HCT116 (cell line): Measurements from ENCODE around the gene GPHN. TPM values are rescaled to one million over a fixed set of nuclear protein-coding genes. Genes with fewer than 3 reads are reported as not detected.

Experiments used
- ATAC-seq: fragments of 200-7000 bp; cut with Tn5 transposase; 2 replicates; pipeline ENCODE4 v1.9.1; 2020; ENCODE audit warnings: mild to moderate bottlenecking, moderate library complexity
- BruUV-seq: library from RNA; stranded (reverse); fragments of 400-500 nt; replicated peaks from 2 replicates; lab custom pipeline; 2021; lab: Mats Ljungman, UMichigan
- CTCF ChIA-PET: fragments of 300-600 bp; sonication (Branson Sonifier 250); formaldehyde crosslinking; loops from one replicate; lab custom pipeline; 2021; ENCODE audit warnings: antibody characterized with exemption; lab: Charles Lee
- POLR2A ChIA-PET: fragments of 300-600, 350-600 bp; sonication (Branson Sonifier 250); formaldehyde crosslinking; loops from one replicate; lab custom pipeline; 2021; ENCODE audit warnings: antibody characterized with exemption; lab: Charles Lee
- RAD21 ChIA-PET, 2 experiments: fragments of 300-600 bp; sonication (Branson Sonifier 250); formaldehyde crosslinking; loops; one replicate each; lab custom pipeline; 2023; ENCODE audit warnings: low total read pairs in 2 of 2; ENCODE audit not compliant: uncharacterized antibody in 2 of 2, unreplicated experiment in 2 of 2, low non-redundant PET in 1 of 2; lab: Charles Lee
- DNase-seq: peaks from one replicate; pipeline ENCODE4 v3.0.0-alpha.2; 2010; ENCODE audit warnings: low read depth, low spot score
- H2AFZ ChIP-seq: fragments of 200-600 bp; shearing (Covaris generic), sonication (generic); 2 replicates; pipeline ENCODE4 v1.6.1; 2017; ENCODE audit warnings: low read depth, mixed run types, mixed read lengths, antibody characterized with exemption, low read length; ENCODE audit not compliant: poor library complexity, severe bottlenecking
- H3K27ac ChIP-seq: 2 replicates; pipeline ENCODE4 v1.5.1; 2012; ENCODE audit warnings: low read depth, low read length
- H3K27me3 ChIP-seq: fragments of 200-600 bp; sonication (generic); 2 replicates; pipeline ENCODE4 v1.6.1; 2016; ENCODE audit warnings: mixed run types, low read length, mixed read lengths; ENCODE audit not compliant: insufficient read depth
- H3K36me3 ChIP-seq, 2 experiments: fragments of 200-500 bp in 1 of 2; fragments of 200-600 bp in 1 of 2; sonication (Bioruptor generic) in 1 of 2; sonication (generic) in 1 of 2; 2 replicates each; pipeline versions ENCODE4 v1.5.1 to v1.6.1; 2014 to 2016; ENCODE audit warnings: low read length in 2 of 2, inconsistent platforms in 1 of 2, mixed read lengths in 1 of 2, mixed run types in 1 of 2; ENCODE audit not compliant: insufficient read depth in 2 of 2, control insufficient read depth in 1 of 2
- H3K4me1 ChIP-seq, 2 experiments: fragments of 200-600 bp in 1 of 2; sonication (generic) in 1 of 2; 2 replicates each; pipeline versions ENCODE4 v1.5.1 to v1.6.1; 2012 to 2017; ENCODE audit warnings: low read length in 2 of 2, inconsistent platforms in 1 of 2, mild to moderate bottlenecking in 1 of 2, mixed read lengths in 1 of 2, mixed run types in 1 of 2, moderate library complexity in 1 of 2; ENCODE audit not compliant: insufficient read depth in 2 of 2, control insufficient read depth in 1 of 2
- H3K4me2 ChIP-seq: fragments of 200-600 bp; sonication (generic); 2 replicates; pipeline ENCODE4 v1.6.1; 2017; ENCODE audit warnings: mixed run types, low read length, mixed read lengths
- H3K4me3 ChIP-seq, 2 experiments: fragments of 200-600 bp in 1 of 2; sonication (generic) in 1 of 2; replicated peaks in 1 of 2; 2 replicates each; pipeline ENCODE4 v1.5.1; 2011 to 2016; ENCODE audit warnings: low read length in 2 of 2, control low read depth in 1 of 2, low read depth in 1 of 2, mild to moderate bottlenecking in 1 of 2, mixed read lengths in 1 of 2, mixed run types in 1 of 2
- H3K79me2 ChIP-seq: fragments of 200-600 bp; sonication (generic); 2 replicates; pipeline ENCODE4 v1.6.1; 2017; ENCODE audit warnings: mild to moderate bottlenecking, mixed run types, low read length, moderate library complexity, mixed read lengths; ENCODE audit not compliant: insufficient read depth
- H3K9ac ChIP-seq: fragments of 200-600 bp; sonication (generic); 2 replicates; pipeline ENCODE4 v1.6.1; 2016; ENCODE audit warnings: low read length, mixed read lengths
- H3K9me2 ChIP-seq: fragments of 200-600 bp; sonication (generic), shearing (Covaris generic); 2 replicates; pipeline ENCODE4 v1.6.1; 2017; ENCODE audit warnings: mixed run types, mild to moderate bottlenecking, moderate library complexity; ENCODE audit not compliant: insufficient read depth
- H3K9me3 ChIP-seq, 2 experiments: fragments of 200-500 bp in 1 of 2; fragments of 200-600 bp in 1 of 2; sonication (Bioruptor generic) in 1 of 2; sonication (generic) in 1 of 2; 2 replicates each; pipeline ENCODE4 v1.6.1; 2014 to 2017; ENCODE audit warnings: low read length in 2 of 2, mixed read lengths in 2 of 2, inconsistent platforms in 1 of 2, low read depth in 1 of 2, mild to moderate bottlenecking in 1 of 2, mixed run types in 1 of 2, moderate library complexity in 1 of 2; ENCODE audit not compliant: control insufficient read depth in 1 of 2, insufficient read depth in 1 of 2
- H4K20me1 ChIP-seq: fragments of 200-600 bp; sonication (generic), shearing (Covaris generic); 2 replicates; pipeline ENCODE4 v1.6.1; 2017; ENCODE audit warnings: mixed run types, mild to moderate bottlenecking, moderate library complexity; ENCODE audit not compliant: insufficient read depth
- CEBPB ChIP-seq: IDR thresholded peaks from 2 replicates; pipeline ENCODE4 v1.6.1; 2012; ENCODE audit warnings: low read depth
- CTCF ChIP-seq, 3 experiments: fragments of 200-600 bp in 1 of 3; sonication (generic) in 1 of 3; IDR thresholded peaks in 2 of 3; conservative IDR thresholded peaks in 1 of 3; 2 replicates each; pipeline ENCODE4 v1.5.1; 2012 to 2017; ENCODE audit warnings: low read depth in 2 of 3, low read length in 2 of 3, antibody characterized with exemption in 1 of 3, borderline replicate concordance in 1 of 3, control low read depth in 1 of 3, mild to moderate bottlenecking in 1 of 3, mixed read lengths in 1 of 3, mixed run types in 1 of 3, moderate library complexity in 1 of 3; ENCODE audit not compliant: insufficient read depth in 1 of 3
- ELF1 ChIP-seq: IDR thresholded peaks from 2 replicates; pipeline ENCODE4 v1.6.1; 2012; ENCODE audit warnings: low read depth, borderline replicate concordance
- EZH2phosphoT487 ChIP-seq: fragments of 200-600 bp; IDR thresholded peaks from 2 replicates; pipeline ENCODE4 v1.6.1; 2018; ENCODE audit warnings: antibody characterized with exemption, borderline replicate concordance
- FOSL1 ChIP-seq: IDR thresholded peaks from 2 replicates; pipeline ENCODE4 v1.6.1; 2012; ENCODE audit warnings: low read depth
- MAX ChIP-seq: IDR thresholded peaks from 2 replicates; pipeline ENCODE4 v1.6.1; 2012
- REST ChIP-seq: IDR thresholded peaks from 2 replicates; pipeline ENCODE4 v1.6.1; 2012; ENCODE audit warnings: low read depth
- SP1 ChIP-seq: IDR thresholded peaks from 2 replicates; pipeline ENCODE4 v1.6.1; 2012; ENCODE audit warnings: low read depth
- TCF7L2 ChIP-seq: IDR thresholded peaks from 2 replicates; pipeline ENCODE4 v1.7.0; 2011; ENCODE audit warnings: borderline replicate concordance, inconsistent platforms; ENCODE audit not compliant: insufficient read depth, insufficient read length; ENCODE audit errors: extremely low read depth
- ZFX ChIP-seq: fragments of 450-650 bp; IDR thresholded peaks from 2 replicates; pipeline ENCODE4 v1.6.1; 2017
- intact Hi-C: fragments of 100-400 bp; cut with micrococcal nuclease; formaldehyde crosslinking; loops from 2 replicates; pipeline ENCODE4 v1.10.0; 2022
- total RNA-seq: library from RNA; stranded (reverse); gene quantifications from one replicate; pipeline ENCODE4 v1.2.1, GENCODE V29; 2021; ENCODE audit not compliant: unreplicated experiment

Gene GPHN
- total RNA-seq, 1 experiment from 2014 or later = 43.8 TPM

- no peaks in the 10 kb centered on the region for H3K79me2 ChIP-seq
- H2AFZ ChIP-seq = no peak overlapping the region
- H3K9me2 ChIP-seq = no peaks in the 10 kb centered on the region
- TF ChIP-seq SP1 (no peak), EZH2phosphoT487 (no peak), ELF1 (no peak), REST (no peak), CEBPB (no peak), MAX (no peak), ZFX (no peak), FOSL1 (no peak), CTCF (IDR thresholded peaks at IDR 0.05 in 2 of 3, conservative IDR thresholded peaks at IDR 0.05 in 1 of 3; ENCODE audit: borderline replicate concordance in 1 of 3, insufficient read depth in 1 of 3, low read depth in 2 of 3, low read length in 2 of 3) (no peak), TCF7L2 (no peak)
- ATAC-seq (no peak), DNase-seq (no peak)
- H3K27ac ChIP-seq = no peak overlapping the region
- H3K9me3 ChIP-seq = no peaks in the 10 kb centered on the region
- no peaks in the 10 kb centered on the region for H4K20me1 ChIP-seq
- H3K4me2 ChIP-seq = no peak overlapping the region
- intact Hi-C loops = no loop called here
- BruUV-seq = no TSS peak
- ChIA-PET POLR2A (no interaction called here), RAD21 (no interaction called here), CTCF (no interaction called here)
- no peaks in the 10 kb centered on the region for H3K36me3 ChIP-seq
- no peaks in the 10 kb centered on the region for H3K27me3 ChIP-seq
- no peaks in the 10 kb centered on the region for H3K4me1 ChIP-seq
- no peak overlapping the region for H3K9ac ChIP-seq
- H3K4me3 ChIP-seq = no peak overlapping the region
These were observed 457.9 kb downstream of the GPHN start for GRCh38 chr14:66965831-66966230.
